Stomach (tissue), 4 donors: ENCODE measurements around the gene HPCA.

Source experiments
- CTCF ChIP-seq, 7 experiments: fragments of 450-650 bp in 4 of 7; fragments of 200-600 bp in 3 of 7; sonication (generic) in 3 of 7; IDR thresholded peaks; one replicate each; pipeline ENCODE4 v1.5.1; 2016 to 2019; ENCODE audit warnings: antibody characterized with exemption in 7 of 7, control low read depth in 2 of 7, mild to moderate bottlenecking in 1 of 7
- POLR2A ChIP-seq, 4 donors: fragments of 450-650 bp; IDR thresholded peaks; one replicate each; pipeline ENCODE4 v1.6.1; 2016; ENCODE audit warnings: antibody characterized with exemption in 4 of 4, control low read depth in 2 of 4, mild to moderate bottlenecking in 1 of 4, moderate library complexity in 1 of 4
- POLR2AphosphoS5 ChIP-seq, 3 donors: sonication (generic); formaldehyde crosslinking; IDR thresholded peaks; one replicate each; pipeline ENCODE4 v1.6.1; 2016; ENCODE audit warnings: antibody characterized with exemption in 3 of 3

GRCh38 chr1:32920833-32921232 lies 34.5 kb downstream of the HPCA start:
- TF ChIP-seq POLR2A (IDR thresholded peaks at IDR 0.05) (no peak), CTCF (IDR thresholded peaks at IDR 0.05) (no peak), POLR2AphosphoS5 (IDR thresholded peaks at IDR 0.05) (no peak)
